Fibroblast of lung (primary cell): Measurements from ENCODE around the gene ELL. TPM values are rescaled to one million over a fixed set of nuclear protein-coding genes. Genes with fewer than 3 reads are reported as not detected.

Experiments used
- DNase-seq, 2 donors: peaks; one replicate each; pipeline versions ENCODE4 v3.0.0 to v3.0.0-alpha.2; 2010; ENCODE audit warnings: low read depth in 2 of 2
- H2AFZ ChIP-seq: 2 replicates; pipeline ENCODE4 v1.5.1; 2012; ENCODE audit warnings: low read length, control low read depth, inconsistent platforms
- H3K27ac ChIP-seq: 2 replicates; pipeline ENCODE4 v1.5.1; 2011; ENCODE audit warnings: low read length, control low read depth; ENCODE audit not compliant: insufficient read depth
- H3K27me3 ChIP-seq: 2 replicates; pipeline ENCODE4 v1.5.1; 2011; ENCODE audit warnings: mild to moderate bottlenecking, low read length; ENCODE audit not compliant: control insufficient read depth, insufficient read depth
- H3K36me3 ChIP-seq: 2 replicates; pipeline ENCODE4 v1.5.1; 2011; ENCODE audit warnings: low read length; ENCODE audit not compliant: control insufficient read depth, insufficient read depth
- H3K4me1 ChIP-seq: 2 replicates; pipeline ENCODE4 v1.5.1; 2011; ENCODE audit warnings: low read length; ENCODE audit not compliant: control insufficient read depth, insufficient read depth; ENCODE audit errors: extremely low read depth
- H3K4me2 ChIP-seq: 2 replicates; pipeline ENCODE4 v1.5.1; 2011; ENCODE audit warnings: low read length, control low read depth; ENCODE audit not compliant: insufficient read depth; ENCODE audit errors: extremely low read depth
- H3K4me3 ChIP-seq, 4 experiments: fragments of 200-600 bp in 1 of 4; sonication (generic) in 1 of 4; replicated peaks in 1 of 4; 2 replicates each; pipeline ENCODE4 v1.5.1; 2011 to 2016; ENCODE audit warnings: low read length in 4 of 4, low read depth in 3 of 4, mild to moderate bottlenecking in 3 of 4, control low read depth in 2 of 4, inconsistent platforms in 1 of 4, mixed read lengths in 1 of 4; ENCODE audit not compliant: insufficient read depth in 1 of 4; ENCODE audit errors: control extremely low read depth in 1 of 4
- H3K79me2 ChIP-seq: 2 replicates; pipeline ENCODE4 v1.5.1; 2012; ENCODE audit warnings: mild to moderate bottlenecking, low read length, inconsistent platforms; ENCODE audit not compliant: control insufficient read depth, insufficient read depth
- H3K9ac ChIP-seq: 2 replicates; pipeline ENCODE4 v1.5.1; 2011; ENCODE audit warnings: mild to moderate bottlenecking, low read length, control low read depth; ENCODE audit not compliant: insufficient read depth
- H3K9me3 ChIP-seq: 2 replicates; pipeline ENCODE4 v1.5.1; 2012; ENCODE audit warnings: low read depth, low read length; ENCODE audit not compliant: control insufficient read depth, insufficient read depth
- H4K20me1 ChIP-seq: 2 replicates; pipeline ENCODE4 v1.5.1; 2011; ENCODE audit warnings: low read length; ENCODE audit not compliant: control insufficient read depth, insufficient read depth; ENCODE audit errors: extremely low read depth
- EZH2 ChIP-seq: IDR thresholded peaks from 2 replicates; pipeline ENCODE4 v1.5.1; 2012; ENCODE audit warnings: low read length, control low read depth, mild to moderate bottlenecking; ENCODE audit errors: missing control alignments
- polyA plus RNA-seq, 2 donors: library from polyadenylated mRNA; depleted of rRNA in 1 of 2; stranded (reverse) in 1 of 2; unstranded in 1 of 2; fragments of >200 nt; gene quantifications; 2 replicates each; pipeline ENCODE4 v1.2.1, GENCODE V29; 2011 to 2012; ENCODE audit warnings: missing spikeins in 1 of 2
- total RNA-seq: library from RNA; depleted of rRNA; stranded (reverse); fragments of >200 nt; gene quantifications from 2 replicates; pipeline ENCODE4 v1.2.1, GENCODE V29; 2014
- TF ChIP-seq, protein P1 (sequence below), 2 donors: IDR thresholded peaks in 1 of 2; conservative IDR thresholded peaks in 1 of 2; 1 replicate in 1 of 2; 2 replicates in 1 of 2; pipeline ENCODE4 v1.5.1; 2011 to 2012; ENCODE audit warnings: low read length in 2 of 2, control low read depth in 1 of 2, inconsistent platforms in 1 of 2, low read depth in 1 of 2, mild to moderate bottlenecking in 1 of 2

The ELL gene
- total and polyA plus RNA-seq, 2 donors (not counting 1 experiment from before 2014, with no cell fraction given) = 4.4 to 18.7 TPM

DNA sequence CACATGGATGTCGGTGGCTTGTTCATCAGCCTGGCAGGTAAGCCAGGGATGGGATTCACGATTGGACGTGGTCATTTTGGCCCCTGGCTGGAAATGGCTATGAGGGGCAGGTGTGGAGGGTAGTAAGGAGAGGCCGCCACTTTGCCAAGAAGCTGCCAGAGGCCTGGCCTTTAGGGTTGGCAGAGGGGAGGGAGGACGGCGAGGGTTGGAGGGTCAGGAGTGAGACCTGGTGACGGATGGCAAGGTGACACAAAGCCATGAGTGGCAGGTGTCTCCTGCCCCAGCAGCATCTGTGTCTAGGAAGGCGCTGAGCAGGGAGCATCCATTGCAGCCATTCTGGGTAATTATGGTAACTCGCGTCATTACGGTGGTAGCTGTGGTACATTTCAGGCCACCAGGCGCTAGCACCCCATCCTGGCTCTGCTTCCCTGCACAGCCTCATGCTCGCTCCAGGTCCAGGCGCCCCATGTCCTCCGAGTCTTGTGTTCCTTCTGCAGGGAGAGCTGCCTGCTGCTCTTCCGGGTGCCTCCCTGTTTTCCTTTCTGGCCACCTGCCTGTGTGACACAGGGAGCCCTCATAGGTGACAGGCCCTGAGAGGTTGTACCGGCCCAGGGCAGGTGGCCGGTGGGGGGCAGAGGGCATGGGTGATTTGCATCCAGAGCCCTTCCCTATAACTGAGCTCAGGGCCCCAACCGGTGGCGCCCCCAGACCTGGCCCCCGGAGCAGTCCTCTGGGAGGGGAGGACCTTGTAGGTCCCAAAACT, 98.4 kb downstream of the ELL start:
- H4K20me1 ChIP-seq = no peaks in the 10 kb centered on the region
- H3K79me2 ChIP-seq = peaks cover 71% of the 10 kb centered on the region

GRCh38 chr19:18422530-18423191, 99.2 kb downstream of the ELL start:
- Histone ChIP-seq H3K4me2 (no peak overlapping the region), H3K27me3 (no peaks in the 10 kb centered on the region), H3K36me3 (peaks cover 2% of the 10 kb centered on the region), H3K9ac (no peak overlapping the region), H2AFZ (no peak overlapping the region), H3K9me3 (no peaks in the 10 kb centered on the region), H3K79me2 (peaks cover 70% of the 10 kb centered on the region), H3K4me3 (no peak overlapping the region), H3K27ac (no peak overlapping the region), H4K20me1 (no peaks in the 10 kb centered on the region), H3K4me1 (peaks cover 36% of the 10 kb centered on the region)
- TF ChIP-seq, protein P1, sequence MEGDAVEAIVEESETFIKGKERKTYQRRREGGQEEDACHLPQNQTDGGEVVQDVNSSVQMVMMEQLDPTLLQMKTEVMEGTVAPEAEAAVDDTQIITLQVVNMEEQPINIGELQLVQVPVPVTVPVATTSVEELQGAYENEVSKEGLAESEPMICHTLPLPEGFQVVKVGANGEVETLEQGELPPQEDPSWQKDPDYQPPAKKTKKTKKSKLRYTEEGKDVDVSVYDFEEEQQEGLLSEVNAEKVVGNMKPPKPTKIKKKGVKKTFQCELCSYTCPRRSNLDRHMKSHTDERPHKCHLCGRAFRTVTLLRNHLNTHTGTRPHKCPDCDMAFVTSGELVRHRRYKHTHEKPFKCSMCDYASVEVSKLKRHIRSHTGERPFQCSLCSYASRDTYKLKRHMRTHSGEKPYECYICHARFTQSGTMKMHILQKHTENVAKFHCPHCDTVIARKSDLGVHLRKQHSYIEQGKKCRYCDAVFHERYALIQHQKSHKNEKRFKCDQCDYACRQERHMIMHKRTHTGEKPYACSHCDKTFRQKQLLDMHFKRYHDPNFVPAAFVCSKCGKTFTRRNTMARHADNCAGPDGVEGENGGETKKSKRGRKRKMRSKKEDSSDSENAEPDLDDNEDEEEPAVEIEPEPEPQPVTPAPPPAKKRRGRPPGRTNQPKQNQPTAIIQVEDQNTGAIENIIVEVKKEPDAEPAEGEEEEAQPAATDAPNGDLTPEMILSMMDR (conservative IDR thresholded peaks at IDR 0.05 in 1 of 2, IDR thresholded peaks at IDR 0.05 in 1 of 2; ENCODE audit: low read depth in 1 of 2, low read length in 2 of 2) = no peak
- DNase-seq = no peak

More for the DNA sequence above, 98.4 kb downstream of the ELL start:
- peaks cover 4% of the 10 kb centered on the region for H3K36me3 ChIP-seq
- no peak for TF ChIP-seq EZH2
- TF ChIP-seq, protein P1 (conservative IDR thresholded peaks at IDR 0.05 in 1 of 2, IDR thresholded peaks at IDR 0.05 in 1 of 2; ENCODE audit: low read depth in 1 of 2, low read length in 2 of 2) = no peak
- no peaks in the 10 kb centered on the region for H3K9me3 ChIP-seq
- no peaks in the 10 kb centered on the region for H3K27me3 ChIP-seq
- H2AFZ ChIP-seq = no peak overlapping the region
- H3K4me1 ChIP-seq = peaks cover 33% of the 10 kb centered on the region
- H3K4me2 ChIP-seq = no peak overlapping the region
- no peak overlapping the region for H3K9ac ChIP-seq
- DNase-seq = no peak
- no peak overlapping the region for H3K27ac ChIP-seq
- H3K4me3 ChIP-seq = no peak overlapping the region

GRCh38 chr19:18421371-18421959, 100.4 kb downstream of the ELL start:
- Histone ChIP-seq H3K9me3 (no peaks in the 10 kb centered on the region), H3K27ac (no peak overlapping the region), H3K27me3 (no peaks in the 10 kb centered on the region), H3K79me2 (peaks cover 58% of the 10 kb centered on the region), H4K20me1 (no peaks in the 10 kb centered on the region), H2AFZ (no peak overlapping the region), H3K36me3 (peaks cover 2% of the 10 kb centered on the region), H3K4me2 (peak overlapping the region; percentile 23), H3K4me3 (peak overlapping the region in 1 of 4 experiments; percentile 77), H3K4me1 (peaks cover 35% of the 10 kb centered on the region), H3K9ac (no peak overlapping the region)
- DNase-seq = no peak
- TF ChIP-seq, protein P1 (conservative IDR thresholded peaks at IDR 0.05 in 1 of 2, IDR thresholded peaks at IDR 0.05 in 1 of 2; ENCODE audit: low read depth in 1 of 2, low read length in 2 of 2) = no peak
- TF ChIP-seq EZH2 = no peak
